Activated naive CD4-positive, alpha-beta T cell treated with anti-CD3 and anti-CD28 coated beads, Interleukin-2, amount 10 ng/mL, durations not matched to agents 7 days and 5 days (primary cell): ENCODE data around the gene ACSF3.
"Not testable (repeated sequence)": the region's sequence is repeated elsewhere in the genome, so short reads cannot be mapped to it uniquely, and the experiment has no call there.

Experiments used
- CTCF ChIA-PET: fragments of 350-600 bp; sonication (Branson Sonifier 250); formaldehyde crosslinking; loops from one replicate; lab custom pipeline; 2021; ENCODE audit warnings: antibody characterized with exemption; lab: Charles Lee
- DNase-seq: peaks from one replicate; pipeline ENCODE4 v3.0.0-alpha.2; 2020
- H3K27ac Mint-ChIP-seq: one replicate; pipeline ENCODE4 v1.8.0; 2021; ENCODE audit warnings: mild to moderate bottlenecking, moderate library complexity, mixed read lengths
- H3K27me3 Mint-ChIP-seq: one replicate; pipeline ENCODE4 v1.8.0; 2021; ENCODE audit warnings: mild to moderate bottlenecking, mixed read lengths
- H3K36me3 Mint-ChIP-seq: one replicate; pipeline ENCODE4 v1.8.0; 2021; ENCODE audit warnings: mixed read lengths
- H3K4me1 Mint-ChIP-seq: one replicate; pipeline ENCODE4 v1.8.0; 2021; ENCODE audit warnings: mixed read lengths
- H3K4me3 Mint-ChIP-seq: one replicate; pipeline ENCODE4 v1.8.0; 2021; ENCODE audit warnings: mild to moderate bottlenecking, moderate library complexity, mixed read lengths
- H3K9me3 Mint-ChIP-seq: one replicate; pipeline ENCODE4 v1.8.0; 2021; ENCODE audit warnings: mixed read lengths

ACSF3 gene

DNA sequence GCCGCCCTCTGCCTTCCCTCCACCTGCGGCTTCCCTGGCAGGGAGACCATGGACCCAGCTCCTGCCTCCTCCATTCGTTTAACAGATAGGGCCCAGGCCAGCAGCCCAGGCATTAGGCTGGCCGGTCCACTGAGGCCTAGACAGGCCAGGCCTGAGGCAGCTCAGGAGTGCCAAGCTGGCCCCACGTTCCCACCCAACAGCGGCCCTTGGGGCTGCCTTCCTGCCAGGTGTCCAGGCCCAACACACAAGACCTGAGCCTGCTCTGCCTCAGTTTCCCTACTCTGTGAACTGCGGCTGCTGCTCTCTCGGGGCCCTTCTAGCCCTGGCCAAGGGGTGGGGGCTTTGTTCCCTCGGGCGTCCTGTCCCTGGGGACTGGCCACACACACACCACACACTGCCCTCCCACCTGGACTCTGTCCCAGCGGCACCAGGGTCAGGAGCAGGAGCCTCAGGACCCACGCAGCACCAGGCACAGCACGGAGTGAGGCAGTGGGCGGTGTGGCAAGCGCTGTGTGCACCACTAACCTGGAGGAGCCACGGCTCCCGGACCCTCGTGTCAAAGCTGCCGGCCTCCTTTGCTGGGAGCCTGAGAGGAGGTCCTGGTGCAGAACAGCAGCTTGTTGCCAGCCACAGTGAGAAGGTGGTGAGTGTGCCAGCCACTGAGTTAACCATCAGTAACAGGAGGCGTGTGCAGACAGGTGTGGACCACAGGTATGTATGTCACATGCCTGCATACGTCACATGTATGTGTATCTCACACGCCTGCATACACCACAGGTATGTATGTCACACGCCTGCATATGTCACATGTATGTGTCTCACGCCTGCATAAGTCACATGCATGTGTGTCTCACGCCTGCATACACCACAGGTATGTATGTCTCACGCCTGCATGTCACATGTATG lies 63.3 kb downstream of the ACSF3 start:
- H3K4me3 Mint-ChIP-seq: no peak overlapping the region
- peaks cover 4% of the 10 kb centered on the region for H3K36me3 Mint-ChIP-seq
- H3K27ac Mint-ChIP-seq: no peak overlapping the region
- H3K4me1 Mint-ChIP-seq: no peaks in the 10 kb centered on the region
- H3K9me3 Mint-ChIP-seq: peaks cover 17% of the 10 kb centered on the region
- no peaks in the 10 kb centered on the region for H3K27me3 Mint-ChIP-seq
- DNase-seq: no peak
- CTCF ChIA-PET: no interaction called here

DNA sequence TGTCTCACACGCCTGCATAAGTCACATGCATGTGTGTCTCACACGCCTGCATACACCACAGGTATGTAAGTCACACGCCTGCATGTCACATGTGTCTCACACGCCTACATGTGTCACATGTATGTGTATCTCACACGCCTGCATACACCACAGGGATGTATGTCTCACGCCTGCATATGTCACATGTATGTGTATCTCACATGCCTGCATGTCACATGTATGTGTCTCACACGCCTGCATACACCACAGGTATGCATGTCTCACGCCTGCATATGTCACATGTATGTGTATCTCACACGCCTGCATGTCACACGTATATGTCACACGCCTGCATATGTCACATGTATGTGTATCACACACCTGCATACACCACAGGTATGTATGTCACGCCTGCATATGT lies 64.1 kb downstream of the ACSF3 start:
- peaks cover 1% of the 10 kb centered on the region for H3K36me3 Mint-ChIP-seq
- H3K4me3 Mint-ChIP-seq: no peak overlapping the region
- H3K27me3 Mint-ChIP-seq: no peaks in the 10 kb centered on the region
- H3K4me1 Mint-ChIP-seq: no peaks in the 10 kb centered on the region
- H3K27ac Mint-ChIP-seq: no peak overlapping the region
- no peak for DNase-seq
- CTCF ChIA-PET: no interaction called here
- peaks cover 17% of the 10 kb centered on the region for H3K9me3 Mint-ChIP-seq

DNA sequence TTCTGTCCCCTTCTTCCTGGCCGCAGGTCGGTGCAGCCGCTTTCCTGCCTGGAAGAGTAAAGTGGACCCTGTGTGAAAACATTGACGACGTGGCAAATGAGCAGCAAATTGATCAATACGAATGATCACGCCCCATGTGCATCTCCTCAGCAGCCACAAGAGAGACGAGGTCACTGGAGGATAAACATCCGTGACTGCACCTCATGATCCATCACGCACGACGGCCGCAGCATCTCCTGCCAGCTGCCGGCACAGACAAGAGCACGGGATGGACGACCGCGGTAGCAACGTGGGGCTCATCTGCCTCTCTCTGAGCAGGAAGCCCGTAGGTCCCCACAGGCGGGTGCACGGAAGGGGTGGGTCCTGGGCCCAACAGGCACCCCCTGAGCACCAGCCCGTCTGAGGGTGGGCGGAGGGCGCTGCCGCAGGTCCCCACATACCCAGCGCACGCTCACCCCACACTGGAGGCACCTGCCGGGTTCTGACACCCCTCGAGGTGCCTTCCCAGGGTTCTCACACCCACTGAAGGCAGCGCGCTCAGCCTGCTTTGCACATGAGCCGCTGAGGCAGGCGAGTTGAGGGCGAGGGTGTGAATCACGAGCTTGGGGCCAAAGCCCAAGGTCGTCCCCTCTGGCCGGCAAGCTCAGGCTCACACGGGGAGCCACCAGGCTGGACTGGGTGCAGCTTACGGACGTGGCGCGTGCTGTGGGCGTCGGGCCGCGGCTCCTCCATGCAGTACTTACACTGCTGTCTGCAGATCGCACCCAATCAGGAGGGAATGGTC lies 65.6 kb downstream of the ACSF3 start:
- no peak for DNase-seq
- H3K27ac Mint-ChIP-seq: no peak overlapping the region
- H3K4me3 Mint-ChIP-seq: no peak overlapping the region
- peaks cover 17% of the 10 kb centered on the region for H3K9me3 Mint-ChIP-seq
- H3K27me3 Mint-ChIP-seq: peaks cover 3% of the 10 kb centered on the region
- CTCF ChIA-PET: no interaction called here
- H3K4me1 Mint-ChIP-seq: no peaks in the 10 kb centered on the region
- H3K36me3 Mint-ChIP-seq: no peaks in the 10 kb centered on the region

DNA sequence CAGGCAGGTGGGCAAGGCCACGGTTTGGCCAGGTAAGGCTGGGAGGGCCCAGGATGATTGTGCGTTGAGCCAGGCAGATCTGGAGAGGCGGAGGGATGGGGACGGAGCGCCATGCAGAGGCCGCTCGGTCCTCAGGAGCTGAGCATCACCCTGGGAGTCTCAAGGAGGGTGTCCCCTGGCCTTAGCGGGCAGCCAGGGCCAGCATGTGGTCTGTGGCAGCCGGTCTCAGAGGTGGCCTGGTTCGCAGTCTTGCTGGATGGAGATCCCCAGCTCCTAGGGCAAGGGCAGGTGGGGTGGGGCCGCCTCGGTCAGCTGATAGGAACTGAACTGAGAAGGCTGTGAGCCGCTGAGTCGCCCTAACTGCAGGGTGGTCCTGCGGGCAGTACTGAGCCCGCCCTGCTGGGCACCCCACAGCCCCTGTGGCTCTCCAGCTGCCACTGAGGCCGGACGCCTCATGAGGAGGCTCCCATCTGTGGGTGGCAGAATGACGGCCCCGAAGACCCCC lies 66.2 kb downstream of the ACSF3 start:
- DNase-seq: no peak
- H3K9me3 Mint-ChIP-seq: peaks cover 17% of the 10 kb centered on the region
- no peaks in the 10 kb centered on the region for H3K4me1 Mint-ChIP-seq
- no peak overlapping the region for H3K4me3 Mint-ChIP-seq
- peaks cover 4% of the 10 kb centered on the region for H3K27me3 Mint-ChIP-seq
- no peaks in the 10 kb centered on the region for H3K36me3 Mint-ChIP-seq
- H3K27ac Mint-ChIP-seq: no peak overlapping the region
- CTCF ChIA-PET: no interaction called here

DNA sequence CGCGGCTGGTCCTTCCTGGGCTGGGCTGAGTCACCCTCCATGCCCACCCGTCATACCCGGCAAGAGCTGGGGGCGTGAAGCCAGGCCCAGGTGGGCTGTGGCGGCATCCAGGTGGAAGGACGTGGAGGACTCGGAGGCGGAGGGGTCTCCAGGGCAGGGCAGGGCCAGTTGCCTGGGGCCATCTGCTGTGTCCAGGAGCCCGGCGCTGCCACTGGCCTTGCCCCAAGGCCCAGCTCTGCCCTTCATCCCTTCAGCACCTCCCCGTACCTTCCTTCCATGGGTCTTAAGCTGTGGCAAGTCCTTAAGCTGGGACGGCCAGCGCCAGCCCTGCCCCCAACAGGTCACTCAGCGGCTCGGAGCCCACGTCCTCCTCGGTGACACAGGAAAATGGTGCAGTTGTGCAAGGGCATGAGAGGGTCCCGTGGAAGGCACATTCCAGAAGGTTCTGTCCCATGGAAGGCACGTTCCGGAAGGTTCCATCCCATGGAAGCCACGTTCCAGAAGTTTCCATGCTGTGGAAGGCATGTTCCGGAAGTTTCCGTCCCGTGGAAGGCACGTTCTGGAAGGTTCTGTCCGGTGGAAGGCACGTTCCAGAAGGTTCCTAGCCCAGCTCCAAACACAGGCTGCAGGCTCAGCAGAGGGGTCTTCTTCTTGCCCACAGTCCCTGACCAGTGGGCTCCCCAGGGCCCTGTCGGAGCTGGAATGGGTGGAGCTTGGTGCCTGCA lies 67.5 kb downstream of the ACSF3 start:
- peaks cover 4% of the 10 kb centered on the region for H3K27me3 Mint-ChIP-seq
- no peak overlapping the region for H3K4me3 Mint-ChIP-seq
- H3K27ac Mint-ChIP-seq: no peak overlapping the region
- no peaks in the 10 kb centered on the region for H3K36me3 Mint-ChIP-seq
- no peaks in the 10 kb centered on the region for H3K4me1 Mint-ChIP-seq
- CTCF ChIA-PET: no interaction called here
- no peak for DNase-seq
- H3K9me3 Mint-ChIP-seq: peaks cover 17% of the 10 kb centered on the region

DNA sequence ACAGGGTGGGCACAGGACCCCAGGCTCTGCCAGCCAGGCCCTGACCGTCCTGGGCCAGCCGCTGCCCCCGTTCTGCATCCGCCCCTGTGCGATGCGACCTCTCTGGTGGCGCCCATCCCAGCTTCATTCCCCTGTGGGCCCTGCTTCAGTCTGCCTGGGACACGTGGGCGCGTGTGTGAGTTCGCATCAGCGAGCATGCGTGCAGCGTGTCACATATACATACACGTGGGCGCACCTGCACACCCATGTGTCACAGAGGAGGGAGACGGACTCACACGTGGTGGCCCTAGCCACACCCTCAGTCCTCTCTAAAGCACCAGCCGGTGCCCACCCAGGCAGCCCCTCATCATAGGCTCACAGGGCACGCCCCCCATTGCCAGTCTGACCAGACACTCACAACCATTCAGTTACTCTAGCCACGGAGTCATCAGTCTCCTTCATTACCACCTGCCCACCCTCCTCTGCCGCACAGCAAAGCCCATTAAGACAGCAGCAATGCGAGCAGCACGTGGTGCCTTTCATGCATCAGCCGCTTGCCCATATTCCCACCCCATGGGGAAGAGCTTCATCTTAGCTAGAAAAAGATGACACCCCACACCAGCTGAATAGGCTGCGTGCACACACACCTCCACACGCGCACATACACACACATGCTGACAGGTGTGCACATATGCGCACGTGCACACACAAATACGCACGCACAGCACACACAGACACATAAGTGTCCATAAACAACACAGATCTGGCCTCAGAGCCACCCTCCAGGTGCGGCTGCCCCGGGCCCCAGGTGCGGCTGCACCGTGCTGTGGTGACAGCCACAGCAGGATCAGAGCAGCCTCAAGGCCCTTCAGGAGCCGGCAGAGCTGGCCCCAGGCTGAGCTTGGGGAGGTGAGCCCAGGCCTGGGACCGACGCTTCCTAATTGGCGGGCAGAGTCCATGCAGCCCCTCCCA lies 68.4 kb downstream of the ACSF3 start:
- no peak for DNase-seq
- Mint-ChIP-seq H3K27me3 (peaks cover 11% of the 10 kb centered on the region), H3K27ac (peak overlapping the region; percentile 61), H3K4me3 (no peak overlapping the region), H3K9me3 (peaks cover 17% of the 10 kb centered on the region), H3K36me3 (no peaks in the 10 kb centered on the region), H3K4me1 (no peaks in the 10 kb centered on the region)
- CTCF ChIA-PET: no interaction called here

DNA sequence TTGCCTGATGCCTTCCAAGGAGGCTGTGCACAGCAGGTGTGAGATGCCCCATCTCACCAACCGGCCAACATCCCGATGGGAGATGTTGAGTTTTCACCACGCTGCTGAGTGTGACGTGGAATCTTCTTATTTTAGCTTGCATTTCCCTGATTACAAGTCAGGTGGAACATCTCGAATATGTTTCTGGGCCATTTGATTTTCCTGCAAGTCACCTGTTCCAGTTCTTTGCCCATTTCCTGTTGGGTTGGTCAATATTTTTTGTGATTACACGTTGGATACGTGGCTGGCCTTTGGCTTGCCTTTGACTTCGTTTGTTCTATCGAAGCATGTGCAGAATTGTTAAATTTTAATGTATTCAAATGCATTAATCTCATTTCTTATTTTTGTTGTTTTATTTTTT lies 69.6 kb downstream of the ACSF3 start:
- no peak overlapping the region for H3K4me3 Mint-ChIP-seq
- H3K27ac Mint-ChIP-seq: no peak overlapping the region
- DNase-seq: no peak
- CTCF ChIA-PET: interaction anchor here (1.3 kb wide), 1 partner anchor 223 kb away, joined by 3 read pairs; no protein-coding TSS in a partner anchor
- H3K9me3 Mint-ChIP-seq: peaks cover 7% of the 10 kb centered on the region
- no peaks in the 10 kb centered on the region for H3K4me1 Mint-ChIP-seq
- no peaks in the 10 kb centered on the region for H3K36me3 Mint-ChIP-seq
- H3K27me3 Mint-ChIP-seq: peaks cover 12% of the 10 kb centered on the region

DNA sequence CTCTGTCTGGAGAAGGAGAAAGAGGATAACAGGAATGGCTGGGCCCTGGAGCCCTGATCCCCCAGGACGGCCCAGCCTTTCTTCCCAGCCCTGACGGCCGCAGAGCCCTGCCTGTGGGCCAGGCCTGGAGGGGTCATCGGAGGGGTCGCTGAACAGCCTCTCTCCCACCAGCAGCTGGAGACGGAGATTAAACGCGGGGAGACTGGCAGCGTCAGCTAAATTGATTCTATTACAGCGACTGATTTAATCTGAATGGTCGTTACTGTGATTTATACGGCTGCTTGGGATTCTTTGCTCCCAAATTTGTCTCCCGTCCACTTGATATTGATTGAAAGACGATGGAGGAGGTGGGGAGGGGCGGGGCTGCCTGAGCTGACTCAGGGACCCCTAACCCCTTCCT lies 70.8 kb downstream of the ACSF3 start:
- no peaks in the 10 kb centered on the region for H3K4me1 Mint-ChIP-seq

DNA sequence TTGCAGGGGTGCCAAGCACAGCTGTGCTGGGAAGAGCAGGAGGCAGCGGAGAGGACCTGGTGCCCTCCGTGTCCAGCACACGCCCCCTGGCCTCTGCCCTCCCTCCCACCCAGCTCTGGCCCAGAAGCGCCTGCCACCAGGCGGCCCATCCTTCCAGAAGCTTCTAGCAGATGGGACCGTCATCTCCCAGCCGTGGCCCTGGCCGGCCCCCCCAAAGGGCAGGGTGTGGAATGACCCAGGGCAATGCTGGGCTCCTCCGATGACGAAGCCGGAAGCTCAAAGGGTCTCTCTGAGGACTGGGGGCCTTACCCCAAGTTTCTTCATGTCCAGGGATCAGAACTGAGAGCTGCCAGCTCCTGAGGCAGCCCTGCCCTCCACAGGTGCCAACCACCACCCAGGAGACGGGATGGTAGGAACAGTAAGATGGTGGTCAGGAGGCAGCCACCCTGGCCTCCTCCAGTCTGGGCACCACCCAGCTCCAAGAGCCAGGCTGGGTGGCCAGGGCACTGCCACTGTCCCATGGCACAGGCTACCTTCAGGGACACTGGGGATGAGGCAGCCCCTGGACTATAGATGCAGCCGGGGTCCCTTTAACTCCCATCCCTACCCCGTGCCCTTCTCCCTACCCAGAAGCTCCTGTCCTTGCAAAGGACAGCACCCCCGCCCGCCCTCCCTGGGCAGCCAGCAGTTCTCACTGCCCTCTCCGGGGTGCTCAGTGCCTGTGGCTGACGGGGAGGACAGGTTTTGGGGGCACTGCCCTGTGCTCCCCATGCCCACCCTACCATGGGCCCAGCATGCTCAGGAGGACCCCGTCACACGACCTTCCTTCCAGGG lies 71.4 kb downstream of the ACSF3 start:
- Mint-ChIP-seq H3K4me3 (no peak overlapping the region), H3K4me1 (no peaks in the 10 kb centered on the region), H3K27me3 (peaks cover 29% of the 10 kb centered on the region), H3K36me3 (no peaks in the 10 kb centered on the region), H3K9me3 (no peaks in the 10 kb centered on the region), H3K27ac (no peak overlapping the region)
- DNase-seq: no peak
- CTCF ChIA-PET: interaction anchor here (1.0 kb wide), 1 partner anchor 428 kb away, joined by 3 read pairs; no protein-coding TSS in a partner anchor

More for the DNA sequence above, 70.8 kb downstream of the ACSF3 start:
- H3K27ac Mint-ChIP-seq: no peak overlapping the region
- no peaks in the 10 kb centered on the region for H3K9me3 Mint-ChIP-seq
- DNase-seq: no peak
- CTCF ChIA-PET: interaction anchor here (1.0 kb wide), 1 partner anchor 427 kb away, joined by 3 read pairs; no protein-coding TSS in a partner anchor
- H3K4me3 Mint-ChIP-seq: no peak overlapping the region
- H3K27me3 Mint-ChIP-seq: peaks cover 23% of the 10 kb centered on the region
- H3K36me3 Mint-ChIP-seq: no peaks in the 10 kb centered on the region

DNA sequence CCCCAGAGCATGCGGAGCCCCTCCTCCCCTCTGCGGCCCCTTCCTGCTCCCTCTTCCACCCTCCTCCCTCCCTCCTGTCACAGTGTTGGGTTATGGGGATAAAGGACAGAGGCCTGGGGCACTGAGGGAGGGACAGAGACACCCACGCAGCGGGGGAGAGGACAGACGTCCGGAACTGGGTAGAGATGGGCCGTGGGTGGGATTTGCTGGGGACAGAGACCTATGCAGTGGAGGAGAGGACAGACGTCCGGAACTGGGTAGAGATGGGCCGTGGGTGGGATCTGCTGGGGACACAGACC lies 72.0 kb downstream of the ACSF3 start:
- H3K36me3 Mint-ChIP-seq, H3K9me3 Mint-ChIP-seq, H3K4me3 Mint-ChIP-seq, H3K4me1 Mint-ChIP-seq, H3K27ac Mint-ChIP-seq, CTCF ChIA-PET, DNase-seq: not testable (repeated sequence)
- H3K27me3 Mint-ChIP-seq: peaks cover 35% of the 10 kb centered on the region

DNA sequence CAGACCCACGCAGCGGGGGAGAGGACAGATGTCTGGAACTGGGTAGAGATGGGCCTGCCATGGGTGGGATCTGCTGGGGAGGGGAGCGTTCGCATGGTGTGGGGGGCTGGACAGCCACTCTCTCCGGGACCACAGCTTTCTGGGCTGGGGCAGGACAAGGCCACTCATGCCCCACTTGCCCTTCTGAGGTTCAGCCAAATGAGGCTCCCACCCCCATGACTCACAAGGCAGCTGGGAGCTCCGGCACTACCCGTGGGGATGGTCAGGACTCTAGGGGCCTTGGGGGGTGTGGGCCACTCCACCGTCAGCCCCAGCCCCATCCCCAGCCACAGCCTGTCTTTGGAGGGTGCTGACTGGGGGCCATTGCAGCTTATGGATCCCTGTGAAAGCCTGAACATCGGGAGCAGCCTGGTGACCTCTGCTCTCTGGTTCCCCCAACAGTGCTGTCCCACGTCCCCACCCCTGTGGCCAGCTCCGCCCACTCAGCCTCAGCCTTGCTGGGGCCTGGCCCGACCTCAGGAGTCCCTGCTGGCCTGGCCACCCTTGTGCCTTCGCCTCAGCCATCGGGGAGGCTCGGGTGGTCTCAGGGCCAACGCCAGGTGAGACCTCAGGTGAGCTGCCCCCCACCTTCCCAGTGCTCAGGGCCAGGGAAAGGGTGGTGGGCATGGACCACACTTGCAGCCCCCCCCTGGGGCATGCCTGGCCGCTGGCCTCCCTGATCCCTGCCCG lies 73.2 kb downstream of the ACSF3 start:
- peaks cover 46% of the 10 kb centered on the region for H3K27me3 Mint-ChIP-seq
- H3K9me3 Mint-ChIP-seq: no peaks in the 10 kb centered on the region
- H3K36me3 Mint-ChIP-seq: no peaks in the 10 kb centered on the region
- CTCF ChIA-PET: interaction anchor here (0.6 to 2.4 kb wide), 10 partner anchors 12 to 578 kb away, joined by 3 to 7 read pairs (median 4); no protein-coding TSS in a partner anchor
- no peak overlapping the region for H3K4me3 Mint-ChIP-seq
- no peak for DNase-seq
- peaks cover 8% of the 10 kb centered on the region for H3K4me1 Mint-ChIP-seq
- no peak overlapping the region for H3K27ac Mint-ChIP-seq

DNA sequence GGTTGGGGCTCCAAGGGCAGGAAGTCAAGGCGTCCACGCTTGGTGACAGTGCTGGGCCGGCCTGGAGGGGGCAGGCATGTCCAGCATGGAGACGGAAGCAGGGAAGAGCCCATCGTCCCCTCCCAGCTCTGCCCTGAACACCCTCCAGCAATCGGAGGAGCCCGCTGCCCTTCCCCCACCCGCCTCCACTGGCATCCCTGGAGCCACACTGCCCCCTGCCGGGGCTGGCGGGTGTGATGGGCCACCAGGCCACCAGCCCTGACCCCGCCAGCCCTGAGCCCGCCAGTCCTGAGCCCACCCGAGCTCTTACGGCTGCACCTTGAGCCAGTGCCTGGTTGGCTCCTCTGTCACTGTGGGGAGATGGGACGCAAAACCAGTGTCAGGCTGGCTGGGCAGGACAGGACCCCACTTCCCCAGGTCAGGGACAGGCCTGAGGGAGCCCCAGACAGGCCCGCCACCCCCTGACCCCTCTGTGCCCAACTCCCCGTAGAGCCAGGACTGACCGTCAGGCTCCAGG lies 73.8 kb downstream of the ACSF3 start:
- Mint-ChIP-seq H3K9me3 (no peaks in the 10 kb centered on the region), H3K27ac (no peak overlapping the region), H3K4me3 (no peak overlapping the region), H3K27me3 (peaks cover 52% of the 10 kb centered on the region), H3K4me1 (peaks cover 8% of the 10 kb centered on the region), H3K36me3 (no peaks in the 10 kb centered on the region)
- CTCF ChIA-PET: interaction anchor here (0.6 to 2.4 kb wide), 10 partner anchors 13 to 579 kb away, joined by 3 to 7 read pairs (median 4); no protein-coding TSS in a partner anchor
- DNase-seq: peak; percentile 88
